Mononuclear cell (primary cell): ENCODE data around the gene PMPCA. TPM values are rescaled to one million over a fixed set of nuclear protein-coding genes. Genes with fewer than 3 reads are reported as not detected.

Source experiments
- H3K27me3 ChIP-seq: 2 replicates; pipeline ENCODE4 v1.6.0; 2011; ENCODE audit warnings: low read length, control low read depth; ENCODE audit not compliant: insufficient read depth
- H3K4me1 ChIP-seq: 2 replicates; pipeline ENCODE4 v1.5.1; 2011; ENCODE audit warnings: mild to moderate bottlenecking, low read length, control low read depth; ENCODE audit not compliant: insufficient read depth
- H3K4me3 ChIP-seq: 2 replicates; pipeline ENCODE4 v1.5.1; 2011; ENCODE audit warnings: mild to moderate bottlenecking, low read length, moderate library complexity
- H3K9me3 ChIP-seq: 2 replicates; pipeline ENCODE4 v1.5.1; 2011; ENCODE audit warnings: low read depth, mild to moderate bottlenecking, control low read depth, low read length
- total RNA-seq: library from RNA; depleted of rRNA; stranded (reverse); fragments of >200 nt; gene quantifications from one replicate; pipeline ENCODE4 v1.2.3, GENCODE V29; 2012

Gene PMPCA
- total RNA-seq, 1 donor, result 36.6 TPM

GRCh38 chr9:136457326-136457725, 46.9 kb downstream of the PMPCA start:
- H3K4me1 ChIP-seq, result no peaks in the 10 kb centered on the region
- no peaks in the 10 kb centered on the region for H3K27me3 ChIP-seq

GRCh38 chr9:136459425-136459824, 49.0 kb downstream of the PMPCA start:
- Histone ChIP-seq H3K9me3 (no peaks in the 10 kb centered on the region), H3K4me3 (no peak overlapping the region), H3K27me3 (no peaks in the 10 kb centered on the region), H3K4me1 (no peaks in the 10 kb centered on the region)

More at GRCh38 chr9:136457326-136457725, 46.9 kb downstream of the PMPCA start:
- no peak overlapping the region for H3K4me3 ChIP-seq
- H3K9me3 ChIP-seq, result no peaks in the 10 kb centered on the region

DNA sequence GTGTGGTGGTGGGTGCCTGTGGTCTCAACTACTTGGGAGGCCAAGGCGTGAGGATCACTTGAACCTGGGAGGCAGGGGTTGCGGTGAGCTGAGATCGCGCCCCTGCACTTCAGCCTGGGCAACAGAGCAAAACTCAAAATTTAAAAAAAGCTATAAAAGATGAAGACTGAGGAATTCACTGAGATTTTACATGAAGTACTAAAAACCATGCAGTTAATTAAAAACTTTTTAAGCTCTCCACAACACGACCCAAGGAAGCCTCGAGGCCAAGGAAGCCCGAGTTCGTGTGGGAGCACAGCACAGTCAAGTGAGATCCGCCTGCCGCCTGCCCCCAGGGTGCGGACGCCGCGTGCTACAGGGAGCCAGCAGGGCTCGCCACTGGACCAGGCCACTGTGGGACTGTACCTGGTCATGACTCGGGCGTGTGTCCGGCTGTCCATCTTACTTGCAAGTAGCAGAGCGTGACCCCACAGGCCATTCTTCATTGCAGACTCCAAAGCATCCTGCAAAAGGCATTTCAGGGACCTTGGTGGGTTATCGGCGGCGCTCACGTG, 50.4 kb downstream of the PMPCA start:
- H3K4me1 ChIP-seq, result no peaks in the 10 kb centered on the region

GRCh38 chr9:136462664-136463063, 52.2 kb downstream of the PMPCA start:
- no peaks in the 10 kb centered on the region for H3K9me3 ChIP-seq
- no peak overlapping the region for H3K4me3 ChIP-seq
- no peaks in the 10 kb centered on the region for H3K27me3 ChIP-seq
- no peaks in the 10 kb centered on the region for H3K4me1 ChIP-seq

More for the DNA sequence above, 50.4 kb downstream of the PMPCA start:
- no peak overlapping the region for H3K4me3 ChIP-seq
- H3K27me3 ChIP-seq, result no peaks in the 10 kb centered on the region
- no peaks in the 10 kb centered on the region for H3K9me3 ChIP-seq

GRCh38 chr9:136463578-136463977, 53.1 kb downstream of the PMPCA start:
- Histone ChIP-seq H3K9me3 (no peaks in the 10 kb centered on the region), H3K4me1 (no peaks in the 10 kb centered on the region), H3K4me3 (no peak overlapping the region), H3K27me3 (no peaks in the 10 kb centered on the region)

- H3K27me3 ChIP-seq, result no peaks in the 10 kb centered on the region
- no peaks in the 10 kb centered on the region for H3K4me1 ChIP-seq
- no peak overlapping the region for H3K4me3 ChIP-seq
- H3K9me3 ChIP-seq, result no peaks in the 10 kb centered on the region
Measured at GRCh38 chr9:136464241-136464640, 53.8 kb downstream of the PMPCA start.

DNA sequence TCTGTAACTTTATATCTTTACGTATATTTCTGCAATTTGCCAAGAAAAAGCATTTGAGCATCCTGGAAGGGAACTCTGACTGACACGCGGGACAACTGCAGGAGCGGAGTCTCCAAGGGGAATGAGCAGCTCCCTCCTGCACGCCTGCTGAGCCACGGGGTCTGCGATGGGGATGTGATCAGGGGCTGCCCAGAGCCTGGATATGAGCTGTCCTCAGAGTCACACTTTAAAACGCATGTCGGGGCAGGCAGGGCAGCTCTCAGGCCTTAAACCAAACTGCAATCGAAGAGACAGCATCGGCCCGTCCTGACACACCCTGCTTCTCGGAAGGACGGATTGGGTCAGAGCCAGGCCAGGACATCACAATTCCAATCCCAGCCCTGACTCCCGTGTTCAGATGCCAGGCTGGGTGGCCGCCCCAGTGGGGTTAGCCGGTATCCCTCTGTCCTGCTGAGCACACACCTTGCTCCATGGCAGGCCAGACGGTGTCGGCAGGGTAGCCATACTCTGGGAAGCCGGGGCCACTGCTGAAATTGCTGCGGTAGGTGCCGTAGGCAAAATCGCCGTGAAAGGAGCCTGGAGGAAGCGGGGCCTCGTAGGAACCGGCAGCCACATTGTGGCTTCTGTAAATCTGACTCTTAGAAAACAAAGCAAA, 55.2 kb downstream of the PMPCA start:
- no peaks in the 10 kb centered on the region for H3K4me1 ChIP-seq
- no peak overlapping the region for H3K4me3 ChIP-seq
- no peaks in the 10 kb centered on the region for H3K9me3 ChIP-seq
- H3K27me3 ChIP-seq, result no peaks in the 10 kb centered on the region

DNA sequence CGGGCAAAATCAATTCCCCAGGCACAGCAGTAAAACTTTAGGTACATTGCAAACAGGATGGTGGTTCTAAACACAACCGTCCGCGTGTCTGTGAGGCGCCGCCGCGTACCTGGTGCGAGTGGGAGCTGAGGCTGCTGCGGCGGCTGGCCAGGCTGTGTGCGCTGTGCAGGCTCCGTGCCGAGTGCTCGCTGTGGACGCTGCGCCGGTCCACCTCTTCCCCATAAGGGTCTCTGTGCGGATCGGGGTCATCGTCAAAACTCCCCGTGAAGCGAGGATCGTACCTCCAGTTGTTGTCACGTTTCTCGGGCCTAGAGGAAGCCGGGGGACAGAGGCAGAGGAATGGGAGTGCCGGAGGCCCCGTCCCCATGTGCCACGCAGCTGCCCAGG, 55.7 kb downstream of the PMPCA start:
- Histone ChIP-seq H3K9me3 (no peaks in the 10 kb centered on the region), H3K4me1 (no peaks in the 10 kb centered on the region), H3K27me3 (no peaks in the 10 kb centered on the region), H3K4me3 (no peak overlapping the region)

GRCh38 chr9:136467766-136468165, 57.3 kb downstream of the PMPCA start:
- H3K4me1 ChIP-seq, result no peaks in the 10 kb centered on the region
- H3K27me3 ChIP-seq, result no peaks in the 10 kb centered on the region
- no peak overlapping the region for H3K4me3 ChIP-seq
- no peaks in the 10 kb centered on the region for H3K9me3 ChIP-seq

GRCh38 chr9:136470356-136470755, 59.9 kb downstream of the PMPCA start:
- no peaks in the 10 kb centered on the region for H3K27me3 ChIP-seq
- no peaks in the 10 kb centered on the region for H3K4me1 ChIP-seq
- H3K4me3 ChIP-seq, result no peak overlapping the region

DNA sequence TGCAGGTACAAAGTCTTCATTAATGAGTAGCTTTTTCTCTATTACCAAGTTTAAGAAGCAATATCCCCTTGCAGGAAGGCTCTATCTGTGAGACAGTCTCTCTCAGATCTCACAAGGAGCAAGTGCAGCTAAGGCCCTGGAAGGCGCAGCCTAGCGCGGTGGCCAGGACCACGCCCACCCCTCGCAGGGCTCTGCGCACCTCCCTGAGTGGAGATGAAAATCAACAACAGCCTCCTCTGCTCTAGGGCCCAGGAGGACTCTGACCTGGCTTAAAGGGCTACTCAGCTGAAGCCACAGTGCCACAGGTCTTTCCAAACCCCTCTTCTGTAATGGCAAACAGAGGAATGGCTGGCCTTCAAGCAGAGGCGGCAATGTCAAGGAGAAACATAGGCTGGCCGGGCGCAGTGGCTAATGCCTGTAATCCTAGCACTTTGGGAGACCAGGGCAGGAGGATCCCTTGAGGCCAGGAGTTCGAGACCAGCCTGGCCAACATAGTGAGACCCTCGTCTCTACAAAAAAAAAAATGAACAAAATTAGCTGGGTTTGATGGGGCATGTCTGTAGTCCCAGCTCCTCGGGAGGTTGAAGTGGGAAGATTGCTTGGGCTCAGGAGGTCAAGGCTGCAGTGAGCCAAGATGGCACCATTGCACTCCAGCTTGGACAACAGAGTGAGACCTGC, 60.5 kb downstream of the PMPCA start:
- Histone ChIP-seq H3K4me3 (no peak overlapping the region), H3K4me1 (no peaks in the 10 kb centered on the region), H3K9me3 (no peaks in the 10 kb centered on the region), H3K27me3 (no peaks in the 10 kb centered on the region)

More at GRCh38 chr9:136470356-136470755, 59.9 kb downstream of the PMPCA start:
- H3K9me3 ChIP-seq, result no peaks in the 10 kb centered on the region

GRCh38 chr9:136471802-136472487, 61.5 kb downstream of the PMPCA start:
- Histone ChIP-seq H3K27me3 (no peaks in the 10 kb centered on the region), H3K4me1 (no peaks in the 10 kb centered on the region), H3K4me3 (no peak overlapping the region), H3K9me3 (no peaks in the 10 kb centered on the region)

- Histone ChIP-seq H3K4me1 (no peaks in the 10 kb centered on the region), H3K27me3 (no peaks in the 10 kb centered on the region), H3K9me3 (no peaks in the 10 kb centered on the region), H3K4me3 (no peak overlapping the region)
Measured at GRCh38 chr9:136472640-136473353, 62.3 kb downstream of the PMPCA start.

GRCh38 chr9:136473354-136473721, 62.9 kb downstream of the PMPCA start:
- no peak overlapping the region for H3K4me3 ChIP-seq
- no peaks in the 10 kb centered on the region for H3K9me3 ChIP-seq
- no peaks in the 10 kb centered on the region for H3K27me3 ChIP-seq
- H3K4me1 ChIP-seq, result no peaks in the 10 kb centered on the region
